ENCODE results near the gene SERF1B.
"Not testable (repeated sequence)": the region's sequence is repeated elsewhere in the genome, so short reads cannot be mapped to it uniquely, and the experiment has no call there.

SERF1B gene

DNA sequence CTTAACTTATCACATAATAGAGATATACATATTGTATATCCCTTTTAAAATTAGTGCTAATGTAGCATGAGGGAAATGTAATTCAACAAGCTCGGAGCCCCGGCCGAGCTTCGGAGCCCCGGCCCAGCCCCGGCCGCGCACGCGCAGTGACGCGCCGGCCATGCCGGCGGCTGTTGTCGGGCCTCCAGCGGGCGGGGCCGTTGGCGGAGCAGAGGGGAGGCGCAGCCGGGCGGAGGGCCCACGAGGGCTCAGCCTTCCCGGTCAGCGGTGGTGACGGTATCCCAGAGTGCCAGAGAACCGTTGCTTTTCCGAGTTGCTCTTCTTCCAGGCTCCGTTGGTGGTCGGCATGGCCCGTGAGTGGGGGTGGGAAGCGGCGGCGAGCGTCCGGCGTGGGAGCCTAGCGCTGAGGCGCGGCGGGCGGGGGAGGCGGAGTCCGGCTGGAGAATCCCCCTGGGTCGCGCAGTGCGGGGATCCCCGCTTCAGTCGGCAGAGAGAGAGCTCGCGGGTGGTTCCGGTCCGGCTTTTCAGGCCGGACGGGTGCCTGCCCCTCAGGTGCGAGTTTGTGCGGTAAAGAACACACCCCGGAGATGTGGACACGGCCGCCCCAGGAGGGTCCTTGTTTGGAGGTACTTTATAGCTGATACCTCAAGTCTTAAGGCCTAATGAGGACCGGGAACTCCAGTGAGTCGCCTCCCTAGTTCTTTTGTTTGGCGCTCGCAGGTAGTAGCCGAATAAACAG, at the start of gene SERF1B:
TSS of gene SERF1B (plus strand) at position 146 of the 739 bp plus-strand sequence. CDS start at position 347, 201 bp downstream.
- DNase-seq = not testable (repeated sequence)

DNA sequence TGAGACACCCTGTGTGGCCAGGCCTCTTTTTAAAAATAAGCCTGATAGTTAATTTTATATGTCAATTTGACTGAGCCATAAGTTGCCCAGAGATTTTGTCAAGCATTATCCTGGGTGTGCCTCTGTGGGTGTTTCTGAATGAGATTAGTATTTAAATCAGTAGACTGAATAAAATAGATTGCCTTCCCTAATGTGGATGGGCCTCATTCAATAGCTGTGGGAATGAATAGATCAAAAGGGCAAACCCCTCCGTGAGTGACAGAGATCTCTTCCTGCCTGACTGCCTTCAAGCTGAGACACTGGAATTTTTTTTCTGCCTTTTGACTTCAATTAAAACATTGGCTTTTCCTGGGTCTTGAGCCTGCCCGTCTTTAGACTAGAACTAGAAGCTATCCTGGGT, 33.3 kb upstream of the SERF1B start:
- not testable (repeated sequence) for DNase-seq

- not testable (repeated sequence) for DNase-seq
Observed at GRCh38 chr5:69995535-69995934, 29.5 kb upstream of the SERF1B start.

DNA sequence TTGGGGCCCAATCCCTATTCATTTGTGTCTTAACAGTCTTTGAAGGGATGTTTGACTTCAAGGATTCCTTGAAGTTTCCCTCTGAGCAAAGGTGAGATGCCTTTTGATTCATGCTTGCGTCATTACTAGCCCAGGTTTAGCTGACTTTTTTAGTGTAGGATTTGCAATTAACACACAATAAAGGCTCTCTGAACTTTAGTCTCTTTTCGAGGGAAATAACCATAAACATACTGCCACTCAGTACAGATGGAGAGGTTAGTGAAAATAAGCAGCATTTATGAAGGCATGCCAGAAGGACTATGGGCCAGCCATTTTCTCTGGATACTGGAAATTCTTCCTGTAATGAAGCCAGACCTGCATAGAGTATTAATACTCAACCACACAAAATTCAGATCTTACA, 4.4 kb upstream of the SERF1B start:
- not testable (repeated sequence) for DNase-seq

GRCh38 chr5:70025845-70026145, 744 bp downstream of the SERF1B start:
- DNase-seq = not testable (repeated sequence)

DNA sequence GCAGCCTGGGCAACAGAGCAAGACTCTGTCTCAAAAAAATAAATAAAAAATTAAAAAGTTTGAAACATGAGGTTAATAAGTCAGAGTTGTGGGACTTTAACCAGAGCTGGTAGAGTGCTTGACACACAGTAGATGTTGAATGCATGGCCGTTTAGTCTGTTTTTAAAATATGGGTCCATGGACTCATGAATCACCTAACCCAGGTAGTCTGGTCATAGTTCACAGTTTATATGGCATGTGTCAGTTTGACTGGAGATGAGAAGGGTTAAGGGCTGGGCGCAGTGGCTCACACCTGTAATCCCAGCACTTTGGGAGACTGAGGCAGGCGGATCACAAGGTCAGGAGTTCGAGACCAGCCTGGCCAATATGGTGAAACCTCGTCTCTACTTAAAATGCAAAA, 6.2 kb downstream of the SERF1B start:
- DNase-seq = not testable (repeated sequence)

DNA sequence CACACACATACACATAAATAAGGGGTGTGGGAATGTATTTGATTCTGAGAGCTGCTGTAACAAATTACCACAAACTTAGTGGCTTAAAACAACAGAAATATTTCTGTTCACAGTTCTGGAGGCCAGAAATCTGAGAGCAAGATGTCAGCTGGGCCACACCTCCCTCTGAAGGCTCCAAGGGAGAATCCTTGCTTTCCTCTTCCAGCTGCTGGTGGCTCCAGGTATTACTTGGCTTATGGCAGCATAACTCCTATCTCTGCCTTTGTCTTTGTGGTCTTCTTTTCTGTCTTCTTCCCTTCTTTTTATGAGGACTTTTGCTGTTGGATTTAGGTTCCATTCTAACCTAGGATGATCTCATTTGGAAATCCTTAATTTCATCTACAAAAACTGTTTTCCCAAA, 16.4 kb downstream of the SERF1B start:
- not testable (repeated sequence) for DNase-seq

DNA sequence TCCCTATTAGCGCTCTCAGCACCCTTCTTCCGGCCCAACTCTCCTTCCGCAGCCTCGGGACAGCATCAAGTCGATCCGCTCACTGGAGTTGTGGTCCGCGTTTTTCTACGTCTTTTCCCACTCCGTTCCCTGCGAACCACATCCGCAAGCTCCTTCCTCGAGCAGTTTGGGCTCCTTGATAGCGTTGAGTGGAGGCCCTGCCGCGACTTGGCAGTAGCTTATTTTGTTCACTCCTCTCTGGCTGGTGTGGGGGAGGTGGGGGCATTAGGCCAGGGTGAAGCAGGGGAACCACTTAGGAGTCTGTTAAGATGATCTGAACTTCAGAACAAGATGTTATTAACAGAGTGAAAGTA, 24.7 kb downstream of the SERF1B start:
- not testable (repeated sequence) for DNase-seq

GRCh38 chr5:70056289-70056942, 31.4 kb downstream of the SERF1B start:
- DNase-seq = not testable (repeated sequence)

GRCh38 chr5:70057140-70057539, 32.1 kb downstream of the SERF1B start:
- DNase-seq = not testable (repeated sequence)

DNA sequence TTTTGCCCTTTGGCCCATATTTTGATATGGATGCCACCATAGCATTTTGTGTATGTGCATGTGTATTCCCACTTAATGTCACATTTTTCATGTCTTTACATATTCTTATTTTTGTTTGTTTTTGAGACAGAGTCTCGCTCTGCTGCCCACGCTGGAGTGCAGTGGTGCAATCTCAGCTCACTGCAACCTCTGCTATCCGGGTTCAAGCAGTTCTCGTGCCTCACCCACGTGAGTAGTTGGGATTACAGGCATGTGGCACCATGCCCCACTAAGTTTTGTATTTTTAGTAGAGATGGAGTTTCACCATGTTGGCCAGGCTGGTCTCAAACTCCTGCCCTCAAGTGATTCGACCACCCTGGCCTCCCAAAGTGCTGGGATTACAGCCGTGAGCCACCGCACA, 52.6 kb downstream of the SERF1B start:
- not testable (repeated sequence) for DNase-seq

DNA sequence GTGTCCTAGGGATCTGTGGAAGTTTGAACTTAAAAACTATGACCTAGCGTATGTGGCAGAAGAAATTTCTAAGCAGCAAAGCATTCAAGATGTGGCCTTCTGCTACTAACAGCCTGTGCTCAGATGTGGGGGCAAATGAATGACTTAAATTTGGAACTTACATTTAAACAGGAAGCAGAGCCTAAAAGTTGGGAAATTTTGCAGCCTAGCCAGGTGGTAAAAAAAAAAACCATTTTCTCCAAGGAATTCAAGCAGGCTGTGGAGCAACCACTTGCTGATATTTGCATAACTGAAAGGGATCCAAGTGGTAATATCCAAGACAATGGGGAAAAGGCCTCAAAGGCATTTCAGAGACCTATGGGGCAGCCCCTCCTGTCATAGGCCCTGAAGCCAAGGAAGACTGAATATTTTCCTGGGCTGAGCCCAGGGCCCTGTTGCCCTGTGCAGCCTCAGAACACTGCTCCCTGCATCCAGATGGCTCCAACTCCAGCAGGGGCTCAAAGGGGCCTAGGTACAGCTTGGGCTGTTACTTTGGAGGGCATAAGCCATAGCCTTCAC, 63.9 kb downstream of the SERF1B start:
- not testable (repeated sequence) for DNase-seq

DNA sequence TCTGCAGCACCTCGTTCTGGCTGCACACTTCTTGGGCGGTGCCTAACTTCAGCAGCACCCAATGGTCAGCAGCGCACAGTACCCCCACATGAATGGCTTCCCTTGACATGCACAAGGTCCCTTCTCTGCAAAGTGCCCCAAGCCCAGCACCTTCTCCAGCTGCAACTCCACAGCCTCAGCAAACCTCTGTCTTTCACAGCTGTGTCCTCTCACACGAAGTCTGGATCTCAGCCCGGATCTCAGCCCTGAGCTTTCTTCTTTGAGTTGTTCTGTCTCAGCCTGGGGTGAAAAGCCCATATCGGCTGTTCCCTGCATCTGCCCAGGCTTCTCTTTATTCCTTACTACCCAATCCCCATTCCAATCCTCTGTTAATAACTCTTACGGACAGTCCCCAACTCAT, 66.7 kb downstream of the SERF1B start:
- DNase-seq = not testable (repeated sequence)
